Gastroesophageal sphincter (tissue), 4 donors: Measurements from ENCODE around the gene GTF2F2. TPM values are rescaled to one million over a fixed set of nuclear protein-coding genes. Genes with fewer than 3 reads are reported as not detected.
A peak's percentile ranks its signal among the peaks of the same experiment; 100 is the strongest.

Experiments
- ATAC-seq: fragments of 150-250 bp; one replicate; pipeline ENCODE4 v1.9.1; 2016; ENCODE audit warnings: mild to moderate bottlenecking, moderate library complexity
- H3K27ac ChIP-seq, 4 donors: fragments of 200-600 bp; sonication (generic) in 3 of 4; 1 replicate in 3 of 4; 2 replicates in 1 of 4; pipeline ENCODE4 v1.5.1; 2016 to 2019
- H3K27me3 ChIP-seq: fragments of 200-600 bp; sonication (generic); one replicate; pipeline ENCODE4 v1.5.1; 2019
- H3K36me3 ChIP-seq, 2 donors: fragments of 200-600 bp; sonication (generic); one replicate each; pipeline ENCODE4 v1.5.1; 2019; ENCODE audit warnings: control low read depth in 1 of 2
- H3K4me1 ChIP-seq, 3 donors: fragments of 200-600 bp; sonication (generic); 1 replicate in 2 of 3; 2 replicates in 1 of 3; pipeline ENCODE4 v1.5.1; 2016 to 2019; ENCODE audit warnings: control low read depth in 2 of 3
- H3K4me3 ChIP-seq, 2 donors: fragments of 200-600 bp; sonication (generic); one replicate each; pipeline ENCODE4 v1.5.1; 2019; ENCODE audit warnings: mild to moderate bottlenecking in 1 of 2, moderate library complexity in 1 of 2
- H3K9me3 ChIP-seq, 3 donors: fragments of 200-600 bp; sonication (generic); one replicate each; pipeline ENCODE4 v1.5.1; 2017 to 2019; ENCODE audit warnings: control low read depth in 2 of 3
- CTCF ChIP-seq, 4 experiments: fragments of 200-600 bp in 2 of 4; fragments of 450-650 bp in 2 of 4; sonication (generic) in 1 of 4; IDR thresholded peaks; one replicate each; pipeline ENCODE4 v1.5.1; 2017 to 2019; ENCODE audit warnings: antibody characterized with exemption in 4 of 4, mild to moderate bottlenecking in 2 of 4, moderate library complexity in 2 of 4
- EP300 ChIP-seq: sonication (generic); formaldehyde crosslinking; IDR thresholded peaks from one replicate; pipeline ENCODE4 v1.6.1; 2017; ENCODE audit warnings: antibody characterized with exemption, mild to moderate bottlenecking
- POLR2A ChIP-seq, 2 donors: fragments of 450-650 bp; IDR thresholded peaks; one replicate each; pipeline ENCODE4 v1.6.1; 2017; ENCODE audit warnings: antibody characterized with exemption in 2 of 2, mild to moderate bottlenecking in 2 of 2, moderate library complexity in 1 of 2
- POLR2AphosphoS5 ChIP-seq: sonication (generic); formaldehyde crosslinking; IDR thresholded peaks from one replicate; pipeline ENCODE4 v1.6.1; 2017; ENCODE audit warnings: antibody characterized with exemption
- WGBS, 2 donors: methylation state at CpG; one replicate each; pipeline ENCODE4 v1.1.5; 2018; ENCODE audit warnings: low coverage in 1 of 2; 5-methylcytosine and 5-hydroxymethylcytosine counted together
- total RNA-seq, 4 donors: library from RNA; depleted of rRNA; stranded (reverse); fragments of >200 nt; gene quantifications; one replicate each; pipeline ENCODE4 v1.1.0, GENCODE V29; 2016

The GTF2F2 gene
- total RNA-seq, 4 donors from 2014 or later, result 15.3 to 19.6 (median 17.7) TPM

GRCh38 chr13:45138282-45138681 is 18.0 kb downstream of the GTF2F2 start:
- 91% methylated on average over 6 to 7 of the region's 7 CpGs for WGBS, 2 donors
- H3K4me3 ChIP-seq, result no peak overlapping the region
- TF ChIP-seq EP300 (no peak), POLR2AphosphoS5 (no peak), CTCF (IDR thresholded peaks at IDR 0.05) (no peak), POLR2A (IDR thresholded peaks at IDR 0.05) (no peak)
- peaks cover 0 to 3% (median 0%) of the 10 kb centered on the region in 3 donors for H3K4me1 ChIP-seq
- peaks cover 0 to 24% of the 10 kb centered on the region in 2 donors for H3K36me3 ChIP-seq
- no peak overlapping the region for H3K27ac ChIP-seq
- no peaks in the 10 kb centered on the region for H3K27me3 ChIP-seq
- no peaks in the 10 kb centered on the region for H3K9me3 ChIP-seq
- ATAC-seq, result no peak

- WGBS, 2 donors, result 75 to 93% methylated on average over 1 of the region's 1 CpG
- ATAC-seq, result no peak
- Histone ChIP-seq H3K27me3 (no peaks in the 10 kb centered on the region), H3K4me1 (no peaks in the 10 kb centered on the region), H3K4me3 (no peak overlapping the region), H3K9me3 (no peaks in the 10 kb centered on the region), H3K27ac (no peak overlapping the region), H3K36me3 (peaks cover 0 to 24% of the 10 kb centered on the region in 2 donors)
- no peak for TF ChIP-seq EP300
- no peak for TF ChIP-seq CTCF (IDR thresholded peaks at IDR 0.05)
- no peak for TF ChIP-seq POLR2AphosphoS5
- no peak for TF ChIP-seq POLR2A (IDR thresholded peaks at IDR 0.05)
Measured at GRCh38 chr13:45141369-45141768, 21.1 kb downstream of the GTF2F2 start.

GRCh38 chr13:45142440-45143345 is 22.4 kb downstream of the GTF2F2 start:
- H3K4me3 ChIP-seq, result no peak overlapping the region
- no peak for ATAC-seq

GRCh38 chr13:45143346-45143751 is 23.0 kb downstream of the GTF2F2 start:
- Histone ChIP-seq H3K36me3 (peaks cover 0 to 16% of the 10 kb centered on the region in 2 donors), H3K27me3 (no peaks in the 10 kb centered on the region), H3K27ac (peak overlapping the region in 1 of 4 donors; percentile 6), H3K9me3 (no peaks in the 10 kb centered on the region), H3K4me3 (no peak overlapping the region), H3K4me1 (no peaks in the 10 kb centered on the region)
- WGBS, 2 donors, result 78 to 81% methylated on average over 5 to 7 of the region's 7 CpGs
- ATAC-seq, result no peak
- no peak for TF ChIP-seq POLR2A (IDR thresholded peaks at IDR 0.05)

More at GRCh38 chr13:45142440-45143345, 22.4 kb downstream of the GTF2F2 start:
- no peak for TF ChIP-seq POLR2AphosphoS5
- no peak for TF ChIP-seq POLR2A (IDR thresholded peaks at IDR 0.05)
- no peak for TF ChIP-seq CTCF (IDR thresholded peaks at IDR 0.05)
- TF ChIP-seq EP300, result no peak
- H3K9me3 ChIP-seq, result no peaks in the 10 kb centered on the region
- no peaks in the 10 kb centered on the region for H3K27me3 ChIP-seq
- H3K27ac ChIP-seq, result peak overlapping the region in 1 of 4 donors; percentile 10
- WGBS, 2 donors, result 76 to 96% methylated on average over 4 of the region's 4 CpGs
- H3K36me3 ChIP-seq, result peaks cover 0 to 22% of the 10 kb centered on the region in 2 donors
- no peaks in the 10 kb centered on the region for H3K4me1 ChIP-seq

GRCh38 chr13:45149964-45150363 is 29.7 kb downstream of the GTF2F2 start:
- Histone ChIP-seq H3K27me3 (no peaks in the 10 kb centered on the region), H3K27ac (no peak overlapping the region), H3K9me3 (no peaks in the 10 kb centered on the region), H3K36me3 (peaks cover 0 to 11% of the 10 kb centered on the region in 2 donors), H3K4me3 (no peak overlapping the region), H3K4me1 (no peaks in the 10 kb centered on the region)
- no peak for TF ChIP-seq POLR2AphosphoS5
- TF ChIP-seq CTCF (IDR thresholded peaks at IDR 0.05), result no peak
- no peak for TF ChIP-seq POLR2A (IDR thresholded peaks at IDR 0.05)
- no peak for TF ChIP-seq EP300
- 57 to 58% methylated on average over 1 of the region's 1 CpG for WGBS, 2 donors
- ATAC-seq, result no peak
